ENCODE data around the gene WIPF3.

The WIPF3 gene

DNA sequence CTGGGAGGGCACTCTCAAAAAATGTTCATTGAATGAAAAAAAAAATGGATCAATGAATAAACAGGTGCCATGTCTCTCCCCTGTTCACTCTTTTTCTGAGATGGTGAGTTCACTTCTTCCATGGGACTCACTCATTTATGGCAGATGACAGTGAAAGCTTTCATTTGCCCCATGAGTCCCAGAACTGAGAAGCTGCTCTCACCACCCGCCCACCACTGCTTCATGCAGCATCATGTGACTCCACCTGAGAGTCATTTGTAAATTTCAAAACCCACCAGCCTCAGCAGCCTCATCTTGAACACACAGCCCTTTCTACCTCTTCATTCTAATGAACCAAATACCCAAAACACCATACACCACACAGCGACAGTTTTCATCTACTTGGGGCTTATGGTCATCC lies 118.4 kb downstream of the WIPF3 start:
- TF ChIP-seq ZNF565 (CRISPR knock-in tag; conservative IDR thresholded peaks at IDR 0.05; ENCODE audit: low read depth) = no peak
- TF ChIP-seq RARB (CRISPR knock-in tag; IDR thresholded peaks at IDR 0.05) = no peak
- ATAC-seq = no peak

DNA sequence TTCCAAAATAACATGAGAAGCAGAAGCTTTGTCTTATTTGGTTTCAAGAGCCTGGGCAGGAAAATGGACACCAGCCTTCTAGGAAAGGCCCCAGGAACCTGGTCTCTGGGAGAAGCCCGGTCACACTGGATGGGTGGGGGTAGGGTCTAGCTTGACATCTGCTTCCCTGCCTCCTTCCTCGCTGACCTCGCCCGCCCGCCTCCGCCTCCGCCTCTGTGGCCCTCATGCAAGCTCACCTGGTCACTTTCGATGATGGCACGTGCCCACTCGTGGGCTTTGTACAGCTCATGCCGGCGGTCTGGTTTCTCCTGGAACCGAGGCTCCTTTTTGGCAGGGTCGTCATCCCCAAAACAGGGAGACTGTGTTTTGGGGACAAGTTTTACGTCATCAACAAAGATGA lies 119.9 kb downstream of the WIPF3 start:
- ATAC-seq = no peak
- no peak for TF ChIP-seq ISL1 (CRISPR knock-in tag; IDR thresholded peaks at IDR 0.05)
- TF ChIP-seq, protein P1, sequence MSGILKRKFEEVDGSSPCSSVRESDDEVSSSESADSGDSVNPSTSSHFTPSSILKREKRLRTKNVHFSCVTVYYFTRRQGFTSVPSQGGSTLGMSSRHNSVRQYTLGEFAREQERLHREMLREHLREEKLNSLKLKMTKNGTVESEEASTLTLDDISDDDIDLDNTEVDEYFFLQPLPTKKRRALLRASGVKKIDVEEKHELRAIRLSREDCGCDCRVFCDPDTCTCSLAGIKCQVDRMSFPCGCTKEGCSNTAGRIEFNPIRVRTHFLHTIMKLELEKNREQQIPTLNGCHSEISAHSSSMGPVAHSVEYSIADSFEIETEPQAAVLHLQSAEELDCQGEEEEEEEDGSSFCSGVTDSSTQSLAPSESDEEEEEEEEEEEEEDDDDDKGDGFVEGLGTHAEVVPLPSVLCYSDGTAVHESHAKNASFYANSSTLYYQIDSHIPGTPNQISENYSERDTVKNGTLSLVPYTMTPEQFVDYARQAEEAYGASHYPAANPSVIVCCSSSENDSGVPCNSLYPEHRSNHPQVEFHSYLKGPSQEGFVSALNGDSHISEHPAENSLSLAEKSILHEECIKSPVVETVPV (CRISPR knock-in tag; IDR thresholded peaks at IDR 0.05) = no peak
- TF ChIP-seq ARNTL (CRISPR knock-in tag; IDR thresholded peaks at IDR 0.05; ENCODE audit: borderline replicate concordance, low read depth) = no peak
- TF ChIP-seq SNAI2 (CRISPR knock-in tag; IDR thresholded peaks at IDR 0.05) = no peak
- TF ChIP-seq PPARA (CRISPR knock-in tag; IDR thresholded peaks at IDR 0.05; ENCODE audit: borderline replicate concordance) = no peak
- no peak for TF ChIP-seq ZFP3 (CRISPR knock-in tag; IDR thresholded peaks at IDR 0.05)
- no peak for TF ChIP-seq ZNF70 (CRISPR knock-in tag; IDR thresholded peaks at IDR 0.05)
- TF ChIP-seq, protein P2, sequence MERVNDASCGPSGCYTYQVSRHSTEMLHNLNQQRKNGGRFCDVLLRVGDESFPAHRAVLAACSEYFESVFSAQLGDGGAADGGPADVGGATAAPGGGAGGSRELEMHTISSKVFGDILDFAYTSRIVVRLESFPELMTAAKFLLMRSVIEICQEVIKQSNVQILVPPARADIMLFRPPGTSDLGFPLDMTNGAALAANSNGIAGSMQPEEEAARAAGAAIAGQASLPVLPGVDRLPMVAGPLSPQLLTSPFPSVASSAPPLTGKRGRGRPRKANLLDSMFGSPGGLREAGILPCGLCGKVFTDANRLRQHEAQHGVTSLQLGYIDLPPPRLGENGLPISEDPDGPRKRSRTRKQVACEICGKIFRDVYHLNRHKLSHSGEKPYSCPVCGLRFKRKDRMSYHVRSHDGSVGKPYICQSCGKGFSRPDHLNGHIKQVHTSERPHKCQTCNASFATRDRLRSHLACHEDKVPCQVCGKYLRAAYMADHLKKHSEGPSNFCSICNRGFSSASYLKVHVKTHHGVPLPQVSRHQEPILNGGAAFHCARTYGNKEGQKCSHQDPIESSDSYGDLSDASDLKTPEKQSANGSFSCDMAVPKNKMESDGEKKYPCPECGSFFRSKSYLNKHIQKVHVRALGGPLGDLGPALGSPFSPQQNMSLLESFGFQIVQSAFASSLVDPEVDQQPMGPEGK (CRISPR knock-in tag; IDR thresholded peaks at IDR 0.05; ENCODE audit: borderline replicate concordance) = no peak
- TF ChIP-seq, protein P3, sequence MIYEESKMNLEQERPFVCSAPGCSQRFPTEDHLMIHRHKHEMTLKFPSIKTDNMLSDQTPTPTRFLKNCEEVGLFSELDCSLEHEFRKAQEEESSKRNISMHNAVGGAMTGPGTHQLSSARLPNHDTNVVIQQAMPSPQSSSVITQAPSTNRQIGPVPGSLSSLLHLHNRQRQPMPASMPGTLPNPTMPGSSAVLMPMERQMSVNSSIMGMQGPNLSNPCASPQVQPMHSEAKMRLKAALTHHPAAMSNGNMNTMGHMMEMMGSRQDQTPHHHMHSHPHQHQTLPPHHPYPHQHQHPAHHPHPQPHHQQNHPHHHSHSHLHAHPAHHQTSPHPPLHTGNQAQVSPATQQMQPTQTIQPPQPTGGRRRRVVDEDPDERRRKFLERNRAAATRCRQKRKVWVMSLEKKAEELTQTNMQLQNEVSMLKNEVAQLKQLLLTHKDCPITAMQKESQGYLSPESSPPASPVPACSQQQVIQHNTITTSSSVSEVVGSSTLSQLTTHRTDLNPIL (CRISPR knock-in tag; IDR thresholded peaks at IDR 0.05; ENCODE audit: low read depth) = no peak
- no peak for TF ChIP-seq ZNF565 (CRISPR knock-in tag; conservative IDR thresholded peaks at IDR 0.05; ENCODE audit: low read depth)
- TF ChIP-seq, protein P4, sequence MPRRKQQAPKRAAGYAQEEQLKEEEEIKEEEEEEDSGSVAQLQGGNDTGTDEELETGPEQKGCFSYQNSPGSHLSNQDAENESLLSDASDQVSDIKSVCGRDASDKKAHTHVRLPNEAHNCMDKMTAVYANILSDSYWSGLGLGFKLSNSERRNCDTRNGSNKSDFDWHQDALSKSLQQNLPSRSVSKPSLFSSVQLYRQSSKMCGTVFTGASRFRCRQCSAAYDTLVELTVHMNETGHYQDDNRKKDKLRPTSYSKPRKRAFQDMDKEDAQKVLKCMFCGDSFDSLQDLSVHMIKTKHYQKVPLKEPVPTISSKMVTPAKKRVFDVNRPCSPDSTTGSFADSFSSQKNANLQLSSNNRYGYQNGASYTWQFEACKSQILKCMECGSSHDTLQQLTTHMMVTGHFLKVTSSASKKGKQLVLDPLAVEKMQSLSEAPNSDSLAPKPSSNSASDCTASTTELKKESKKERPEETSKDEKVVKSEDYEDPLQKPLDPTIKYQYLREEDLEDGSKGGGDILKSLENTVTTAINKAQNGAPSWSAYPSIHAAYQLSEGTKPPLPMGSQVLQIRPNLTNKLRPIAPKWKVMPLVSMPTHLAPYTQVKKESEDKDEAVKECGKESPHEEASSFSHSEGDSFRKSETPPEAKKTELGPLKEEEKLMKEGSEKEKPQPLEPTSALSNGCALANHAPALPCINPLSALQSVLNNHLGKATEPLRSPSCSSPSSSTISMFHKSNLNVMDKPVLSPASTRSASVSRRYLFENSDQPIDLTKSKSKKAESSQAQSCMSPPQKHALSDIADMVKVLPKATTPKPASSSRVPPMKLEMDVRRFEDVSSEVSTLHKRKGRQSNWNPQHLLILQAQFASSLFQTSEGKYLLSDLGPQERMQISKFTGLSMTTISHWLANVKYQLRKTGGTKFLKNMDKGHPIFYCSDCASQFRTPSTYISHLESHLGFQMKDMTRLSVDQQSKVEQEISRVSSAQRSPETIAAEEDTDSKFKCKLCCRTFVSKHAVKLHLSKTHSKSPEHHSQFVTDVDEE (CRISPR knock-in tag; IDR thresholded peaks at IDR 0.05) = no peak
- TF ChIP-seq OSR1 (CRISPR knock-in tag; IDR thresholded peaks at IDR 0.05) = no peak
- TF ChIP-seq, protein P5, sequence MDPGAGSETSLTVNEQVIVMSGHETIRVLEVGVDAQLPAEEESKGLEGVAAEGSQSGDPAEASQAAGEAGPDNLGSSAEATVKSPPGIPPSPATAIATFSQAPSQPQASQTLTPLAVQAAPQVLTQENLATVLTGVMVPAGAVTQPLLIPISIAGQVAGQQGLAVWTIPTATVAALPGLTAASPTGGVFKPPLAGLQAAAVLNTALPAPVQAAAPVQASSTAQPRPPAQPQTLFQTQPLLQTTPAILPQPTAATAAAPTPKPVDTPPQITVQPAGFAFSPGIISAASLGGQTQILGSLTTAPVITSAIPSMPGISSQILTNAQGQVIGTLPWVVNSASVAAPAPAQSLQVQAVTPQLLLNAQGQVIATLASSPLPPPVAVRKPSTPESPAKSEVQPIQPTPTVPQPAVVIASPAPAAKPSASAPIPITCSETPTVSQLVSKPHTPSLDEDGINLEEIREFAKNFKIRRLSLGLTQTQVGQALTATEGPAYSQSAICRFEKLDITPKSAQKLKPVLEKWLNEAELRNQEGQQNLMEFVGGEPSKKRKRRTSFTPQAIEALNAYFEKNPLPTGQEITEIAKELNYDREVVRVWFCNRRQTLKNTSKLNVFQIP (CRISPR knock-in tag; IDR thresholded peaks at IDR 0.05; ENCODE audit: borderline replicate concordance, low read depth) = no peak
- TF ChIP-seq ZC3H10 (CRISPR knock-in tag; IDR thresholded peaks at IDR 0.05) = no peak
- TF ChIP-seq TCF4 (CRISPR knock-in tag; IDR thresholded peaks at IDR 0.05; ENCODE audit: borderline replicate concordance) = no peak

DNA sequence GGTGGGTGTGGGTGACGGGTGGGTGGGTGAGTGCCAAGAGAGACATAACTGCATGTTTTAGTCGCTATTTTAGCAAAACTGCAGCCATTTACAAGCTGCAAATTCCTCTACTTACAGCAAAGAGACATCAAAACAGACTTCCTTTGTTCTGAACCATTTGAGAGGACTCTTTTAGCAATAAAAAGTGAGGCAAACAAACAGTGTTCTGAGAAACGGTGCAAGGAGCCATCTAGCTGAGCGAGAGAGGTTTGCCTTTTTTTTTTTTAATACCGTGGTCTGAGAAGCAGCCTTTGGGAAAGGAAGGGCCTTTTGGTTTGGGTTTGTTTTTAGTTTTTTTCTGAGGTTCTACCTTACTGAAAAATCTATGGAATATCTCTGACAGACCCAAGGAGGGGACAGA lies 120.4 kb downstream of the WIPF3 start:
- TF ChIP-seq ZC3H10 (CRISPR knock-in tag; IDR thresholded peaks at IDR 0.05) (no peak), ZFP3 (CRISPR knock-in tag; IDR thresholded peaks at IDR 0.05) (no peak), PPARA (CRISPR knock-in tag; IDR thresholded peaks at IDR 0.05; ENCODE audit: borderline replicate concordance) (no peak), ZFP30 (CRISPR knock-in tag; IDR thresholded peaks at IDR 0.05) (no peak), RARB (CRISPR knock-in tag; IDR thresholded peaks at IDR 0.05) (no peak), BACH2 (CRISPR knock-in tag; IDR thresholded peaks at IDR 0.05; ENCODE audit: borderline replicate concordance) (no peak), ARNTL (CRISPR knock-in tag; IDR thresholded peaks at IDR 0.05; ENCODE audit: borderline replicate concordance, low read depth) (no peak), SNAI2 (CRISPR knock-in tag; IDR thresholded peaks at IDR 0.05) (no peak), ZNF565 (CRISPR knock-in tag; conservative IDR thresholded peaks at IDR 0.05; ENCODE audit: low read depth) (no peak), TCF4 (CRISPR knock-in tag; IDR thresholded peaks at IDR 0.05; ENCODE audit: borderline replicate concordance) (no peak), ZNF8 (CRISPR knock-in tag; IDR thresholded peaks at IDR 0.05) (no peak), ESRRG (CRISPR knock-in tag; IDR thresholded peaks at IDR 0.05) (no peak)
- TF ChIP-seq, protein P4 (CRISPR knock-in tag; IDR thresholded peaks at IDR 0.05) = no peak
- TF ChIP-seq, protein P1 (CRISPR knock-in tag; IDR thresholded peaks at IDR 0.05) = no peak
- TF ChIP-seq, protein P5 (CRISPR knock-in tag; IDR thresholded peaks at IDR 0.05; ENCODE audit: borderline replicate concordance, low read depth) = no peak
- ATAC-seq = no peak

Measured in SK-N-SH treated with all-trans-retinoic acid at 6 μM for 48 hours (cell line).